ENCODE data around the gene TMEM100.

Gene TMEM100

DNA sequence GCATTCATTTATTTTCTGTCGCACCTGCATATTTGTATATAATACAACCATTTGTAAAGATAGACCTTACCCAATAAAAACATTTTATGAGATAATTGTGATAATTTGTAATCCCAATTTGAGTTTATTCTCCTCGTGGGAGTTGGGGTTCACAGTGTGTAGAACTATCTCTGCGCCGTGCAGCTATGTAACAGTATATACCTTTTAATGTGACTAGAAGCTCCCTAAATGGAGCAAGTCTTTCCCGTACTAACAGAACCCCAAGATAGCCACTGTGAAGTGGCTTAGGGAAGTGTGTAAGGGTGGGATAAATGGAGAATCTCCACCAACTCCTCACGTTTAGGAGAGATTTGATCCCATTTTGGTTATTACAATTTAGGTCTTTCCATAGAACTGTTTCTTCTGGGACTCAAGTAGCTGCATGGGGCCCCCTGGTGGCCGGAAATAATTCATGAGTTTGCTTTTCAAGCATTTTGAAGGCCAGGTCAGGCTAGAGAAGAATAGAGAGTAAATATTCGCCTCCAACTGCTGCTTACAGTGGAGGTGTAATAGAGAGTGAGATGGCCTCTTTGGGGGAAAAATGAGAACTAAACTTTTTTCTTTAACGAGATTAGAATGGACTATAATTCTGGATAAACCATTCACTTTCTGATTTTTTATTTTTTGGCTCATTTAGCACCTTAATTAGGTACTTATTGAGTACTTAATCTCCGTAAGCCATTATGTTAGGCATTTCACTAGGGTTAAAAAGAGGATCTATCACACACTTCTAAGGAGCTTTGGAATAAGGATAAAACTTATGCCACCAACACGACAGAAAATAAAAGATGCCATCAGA, 4.5 kb downstream of the TMEM100 start:
- DNase-seq, result peak; percentile 7

DNA sequence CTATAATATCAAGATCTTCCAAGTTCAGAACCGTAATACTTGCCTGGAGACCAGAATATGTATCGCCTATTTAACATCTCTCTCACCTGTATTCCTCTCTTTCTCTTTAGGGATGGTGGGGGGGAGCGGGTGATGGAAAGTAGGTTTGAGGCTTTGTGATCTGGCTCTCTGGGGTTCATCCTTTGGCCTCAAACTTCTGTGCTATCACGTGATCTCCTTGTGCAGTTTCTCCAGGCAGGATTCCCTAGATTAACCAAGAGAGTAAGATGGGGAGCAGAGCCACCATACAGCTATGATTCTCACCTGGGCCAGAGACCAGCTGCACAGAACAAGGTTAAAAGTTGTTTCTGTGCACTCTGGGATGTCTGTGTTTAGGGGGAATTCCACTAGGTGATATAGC, 5.2 kb downstream of the TMEM100 start:
- no peak for DNase-seq

DNA sequence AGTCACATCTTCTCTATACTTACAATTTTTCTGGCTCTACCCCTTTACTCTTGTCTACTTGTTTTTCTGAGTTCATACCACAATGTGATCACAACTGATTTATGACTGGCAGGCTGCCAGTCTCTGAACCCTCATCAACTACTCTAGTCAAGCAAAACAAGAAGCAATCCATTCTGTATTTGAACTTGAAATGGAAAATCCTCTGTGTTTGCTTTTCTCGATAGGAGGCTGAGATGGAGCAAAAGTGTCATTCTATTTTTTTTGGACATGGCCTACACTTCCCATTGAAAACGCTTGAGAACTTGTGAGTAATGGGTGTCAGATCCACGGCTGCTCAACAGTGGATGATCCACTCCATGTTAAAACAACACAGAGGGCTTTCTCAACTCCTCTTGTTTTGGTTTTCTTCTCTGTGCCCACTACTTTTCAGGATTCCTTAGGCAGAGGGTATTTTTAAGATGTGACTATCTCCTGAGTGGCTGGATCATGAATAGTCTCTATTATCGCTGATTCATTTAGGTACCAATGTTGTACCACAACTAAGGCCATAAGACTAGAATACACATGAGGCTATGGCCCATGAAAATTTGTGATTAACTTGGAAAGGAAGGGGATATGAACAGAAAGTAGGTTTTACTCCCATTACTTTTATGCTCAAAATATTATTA, 11.7 kb downstream of the TMEM100 start:
- DNase-seq, result no peak

DNA sequence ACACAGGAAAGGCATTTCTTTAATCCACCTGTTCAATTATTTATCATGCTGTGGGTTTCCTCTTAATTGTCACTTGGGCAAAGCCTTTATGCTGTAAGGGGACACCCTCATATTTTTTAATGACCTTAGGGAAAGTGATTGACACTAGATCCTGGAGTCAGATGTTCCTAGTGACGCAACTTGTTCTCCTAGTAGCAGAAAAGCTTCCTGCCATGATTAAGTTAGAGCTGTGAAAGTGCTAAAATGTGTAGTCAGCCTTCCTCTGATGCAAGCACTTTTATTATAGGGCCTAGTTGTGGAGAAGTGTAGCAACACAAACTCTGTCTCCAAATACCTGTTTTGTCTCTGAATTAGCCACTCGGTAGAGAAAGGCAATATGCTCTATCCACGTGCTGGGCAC, 12.3 kb downstream of the TMEM100 start:
- DNase-seq, result no peak

DNA sequence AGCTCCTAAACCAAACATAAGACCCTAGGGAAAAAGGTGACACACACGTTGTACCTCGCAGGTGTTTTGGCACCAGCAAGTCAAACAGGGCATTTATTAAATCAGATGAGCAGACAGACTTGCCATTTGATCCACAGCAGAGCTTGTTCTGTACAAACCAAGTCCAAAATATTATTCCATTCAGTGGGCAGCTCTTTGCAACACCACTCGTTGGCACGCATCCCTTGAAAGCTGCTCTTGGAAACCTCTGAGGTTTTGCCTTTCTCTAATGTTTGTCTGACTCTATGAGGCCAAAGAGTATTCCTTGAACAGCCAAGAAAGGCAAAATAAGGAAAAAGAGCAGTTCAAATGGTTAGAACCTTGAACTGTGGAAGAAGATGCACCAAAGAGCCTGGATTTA, 12.7 kb downstream of the TMEM100 start:
- DNase-seq, result no peak

DNA sequence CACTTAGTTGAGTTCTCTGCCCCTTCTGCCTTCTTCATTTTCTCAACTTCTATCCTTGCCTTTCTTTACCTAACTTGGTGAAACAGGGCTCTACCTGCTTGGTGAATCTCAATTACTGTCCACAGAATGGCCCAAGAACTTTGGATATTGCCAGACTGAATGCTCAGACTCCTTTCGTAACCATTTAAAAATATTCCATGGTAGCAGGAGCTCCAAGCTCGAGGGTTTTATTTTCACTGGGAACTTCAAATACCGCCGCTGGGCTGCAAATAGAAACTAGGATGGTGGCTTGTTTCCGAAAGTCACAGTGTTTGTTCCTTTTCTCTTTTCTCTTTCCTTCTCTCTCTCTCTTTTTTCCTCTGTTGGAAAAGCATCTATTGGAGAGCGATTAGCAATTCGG, 13.2 kb downstream of the TMEM100 start:
- no peak for DNase-seq

DNA sequence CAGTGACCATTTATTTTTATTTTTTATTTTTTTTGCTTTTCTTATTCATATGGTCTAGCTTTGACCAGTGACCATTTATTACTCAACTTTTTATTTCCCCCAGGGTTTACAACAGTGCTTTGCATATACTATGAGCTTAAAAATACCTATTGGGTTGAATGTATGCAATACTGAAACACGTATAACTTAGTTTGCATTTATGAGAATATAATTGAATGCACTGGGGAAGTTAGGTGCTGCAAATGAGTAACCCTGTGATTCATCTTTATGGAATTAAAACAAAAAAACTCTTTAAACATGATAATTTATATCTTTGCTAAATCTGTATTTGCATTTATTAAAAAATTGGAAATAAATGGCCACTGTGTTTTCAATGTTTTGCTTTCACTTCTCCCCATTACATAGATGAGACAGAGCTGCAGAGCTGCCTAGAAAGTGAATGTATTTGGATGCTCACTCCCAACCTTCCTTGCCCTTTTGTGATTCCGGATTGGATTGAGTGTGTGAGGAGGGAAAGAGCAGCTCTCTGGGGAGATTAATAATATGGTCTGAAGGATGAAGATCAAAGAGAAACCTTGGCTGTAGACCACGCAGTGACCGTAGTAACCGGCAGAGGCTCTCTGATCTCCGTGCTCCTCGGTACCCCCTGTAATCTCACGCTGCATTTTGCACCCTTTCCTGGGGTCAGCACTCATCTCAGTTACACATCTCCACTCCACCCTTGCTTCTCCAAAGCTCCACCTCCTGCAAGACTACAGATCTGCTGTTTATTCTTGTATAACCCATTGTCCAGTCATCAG, 14.3 kb downstream of the TMEM100 start:
- DNase-seq, result no peak

DNA sequence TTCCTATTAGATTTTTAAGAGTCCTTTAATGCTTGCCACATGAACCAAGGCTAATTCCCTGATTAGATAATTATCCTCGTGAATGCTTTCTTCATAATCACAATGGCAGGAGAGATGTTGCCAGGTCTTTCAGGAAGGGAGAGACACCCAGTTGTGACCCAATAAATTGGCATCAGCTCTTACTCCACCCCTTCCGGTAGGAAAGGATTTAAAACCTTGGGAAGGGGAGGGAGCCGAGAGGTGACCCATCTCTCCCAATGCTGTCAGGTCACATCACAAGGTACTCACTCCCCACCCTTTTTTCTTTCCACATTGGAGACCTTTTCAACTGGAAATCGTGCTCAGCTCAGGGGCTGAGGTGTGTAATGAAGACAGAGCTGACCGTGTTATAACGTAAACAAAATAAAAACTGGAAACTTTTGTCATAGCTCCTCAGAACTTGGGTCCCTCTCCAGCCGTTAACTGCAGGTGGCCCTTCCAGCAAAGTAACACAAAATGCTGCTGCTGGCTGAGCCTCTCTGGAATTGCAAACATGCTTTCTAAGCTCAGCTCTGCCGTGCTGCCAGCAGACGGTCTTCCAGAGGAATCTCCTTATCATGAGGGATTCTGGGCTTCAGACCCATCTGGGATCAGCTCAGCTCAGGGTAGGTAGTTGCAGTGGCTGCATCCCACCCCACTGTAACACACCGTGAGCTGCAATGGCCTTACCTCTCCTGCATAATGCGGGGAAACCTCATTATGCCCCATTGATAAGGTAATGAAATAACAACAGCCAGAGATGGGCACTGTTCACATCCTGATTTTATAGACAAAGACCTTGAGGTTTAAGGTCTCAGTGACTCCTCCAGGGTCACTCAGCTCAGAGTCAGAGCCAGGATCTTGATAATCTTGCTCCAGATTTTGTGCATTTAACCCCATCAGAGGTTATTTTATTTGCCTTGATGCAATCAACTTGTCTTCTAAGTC, 15.6 kb downstream of the TMEM100 start:
- no peak for DNase-seq

DNA sequence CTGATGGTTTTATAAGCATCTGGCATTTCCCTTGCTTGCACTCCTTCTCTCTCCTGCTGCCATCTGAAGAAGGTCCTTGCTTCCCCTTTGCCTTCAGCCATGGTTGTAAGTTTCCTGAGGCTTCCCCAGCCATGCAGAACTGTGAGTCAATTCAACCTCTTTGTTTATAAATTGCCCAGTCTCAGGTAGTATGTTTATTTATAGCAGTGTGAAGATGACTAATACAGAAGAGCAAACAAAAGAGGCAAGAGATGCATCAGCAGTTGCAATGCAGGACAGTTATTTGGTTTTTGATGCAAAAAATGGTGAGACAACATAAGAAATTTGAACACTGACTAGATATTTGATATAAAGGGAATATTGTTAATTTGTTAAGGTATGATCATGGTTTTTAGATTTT, 16.8 kb downstream of the TMEM100 start:
- DNase-seq, result no peak

DNA sequence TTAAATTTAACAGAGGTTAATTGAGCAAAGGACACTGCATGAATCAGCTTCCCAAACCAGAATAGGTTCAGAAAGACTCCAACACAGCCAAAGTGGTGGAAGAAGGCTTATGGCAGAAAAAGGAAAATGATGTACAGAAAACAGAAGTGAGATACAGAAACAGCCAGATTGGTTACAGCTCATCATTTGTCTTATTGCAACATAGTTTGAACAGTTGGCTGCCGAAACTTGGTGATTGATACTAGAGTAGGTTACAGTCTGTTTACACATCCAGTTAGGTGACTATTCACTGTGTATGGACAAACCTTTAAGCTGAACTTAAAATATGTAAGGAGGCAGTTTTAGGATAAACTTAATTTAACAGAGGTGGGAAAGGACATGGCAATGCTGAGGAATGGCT, 18.3 kb downstream of the TMEM100 start:
- DNase-seq, result no peak

DNA sequence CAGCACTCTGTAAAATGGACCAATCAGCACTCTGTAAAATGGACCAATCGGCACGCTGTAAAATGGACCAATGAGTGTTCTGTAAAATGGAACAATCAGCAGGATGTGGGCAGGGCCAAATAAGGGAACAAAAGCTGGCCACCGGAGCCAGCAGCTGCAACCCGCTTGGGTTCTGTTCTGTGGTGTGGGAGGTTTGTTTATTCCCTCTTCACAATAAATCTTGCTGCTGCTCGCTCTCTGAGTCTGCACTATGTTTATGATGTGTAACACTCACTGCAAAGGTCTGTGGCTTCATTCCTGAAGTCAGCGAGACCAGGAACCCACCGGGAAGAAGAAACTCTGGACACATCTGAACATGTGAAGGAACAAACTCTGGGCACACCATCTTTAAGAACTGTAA, 20.5 kb downstream of the TMEM100 start:
- no peak for DNase-seq

DNA sequence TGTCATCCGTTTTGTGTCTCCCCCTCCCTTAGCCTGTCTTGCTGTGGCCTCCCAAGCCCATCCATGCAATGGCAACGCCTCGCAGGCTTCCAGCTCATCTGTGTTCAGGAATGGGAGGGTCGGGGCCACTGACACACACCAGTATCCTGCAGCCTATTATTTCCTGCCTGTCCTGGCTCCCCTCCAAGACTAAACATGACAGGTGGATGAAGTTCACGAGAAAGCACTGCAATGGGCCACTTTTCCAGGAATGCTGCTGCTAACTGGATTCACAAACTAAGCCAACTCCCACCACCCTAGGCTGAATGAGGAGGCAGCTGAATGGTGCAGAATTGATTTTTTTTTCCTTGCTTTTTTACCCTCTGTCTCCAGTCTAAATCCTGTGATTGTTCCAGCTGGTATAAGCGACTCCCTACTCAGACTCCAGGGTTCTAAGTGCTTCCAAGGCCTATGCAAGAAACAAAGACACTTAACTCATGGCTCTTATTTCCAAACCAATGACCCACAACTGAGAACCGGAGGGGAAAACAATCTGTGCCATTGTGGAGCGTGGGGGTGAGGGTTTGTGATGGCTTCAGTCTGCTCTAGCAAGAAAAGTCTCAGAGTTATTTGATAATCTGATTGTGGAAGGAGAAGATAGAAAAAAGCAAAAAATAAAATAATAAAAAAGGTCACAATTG, 23.3 kb downstream of the TMEM100 start:
- DNase-seq, result peak; percentile 30

DNA sequence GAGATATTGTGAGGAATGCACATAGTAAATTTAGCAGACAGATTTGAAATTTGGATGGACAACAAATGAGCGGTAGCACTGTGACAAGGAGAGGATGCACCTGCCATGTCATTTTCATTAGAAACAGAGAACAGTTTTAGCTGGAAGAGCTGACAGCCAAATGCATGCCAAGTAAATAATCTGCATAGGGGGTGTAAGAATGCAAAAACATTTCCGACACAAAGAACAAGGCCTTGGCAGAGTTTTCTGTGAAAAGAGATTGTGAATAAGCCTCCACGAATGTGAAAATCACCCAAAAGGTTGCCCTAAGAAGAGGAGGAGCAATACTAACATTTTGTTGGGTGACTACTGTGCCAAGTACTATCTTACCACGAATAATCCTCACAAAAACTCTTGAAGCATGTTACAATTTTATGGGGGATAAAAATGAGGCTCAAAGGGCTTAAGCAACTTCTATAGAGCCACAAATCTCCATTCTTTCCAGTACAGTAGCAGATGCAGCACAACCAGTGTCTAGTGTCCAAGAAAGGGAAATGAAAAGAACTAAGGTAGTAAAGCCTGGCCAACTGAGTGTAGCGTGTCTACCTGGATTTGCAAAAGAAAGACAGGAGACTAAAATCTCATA, 28.3 kb downstream of the TMEM100 start:
- DNase-seq, result no peak

DNA sequence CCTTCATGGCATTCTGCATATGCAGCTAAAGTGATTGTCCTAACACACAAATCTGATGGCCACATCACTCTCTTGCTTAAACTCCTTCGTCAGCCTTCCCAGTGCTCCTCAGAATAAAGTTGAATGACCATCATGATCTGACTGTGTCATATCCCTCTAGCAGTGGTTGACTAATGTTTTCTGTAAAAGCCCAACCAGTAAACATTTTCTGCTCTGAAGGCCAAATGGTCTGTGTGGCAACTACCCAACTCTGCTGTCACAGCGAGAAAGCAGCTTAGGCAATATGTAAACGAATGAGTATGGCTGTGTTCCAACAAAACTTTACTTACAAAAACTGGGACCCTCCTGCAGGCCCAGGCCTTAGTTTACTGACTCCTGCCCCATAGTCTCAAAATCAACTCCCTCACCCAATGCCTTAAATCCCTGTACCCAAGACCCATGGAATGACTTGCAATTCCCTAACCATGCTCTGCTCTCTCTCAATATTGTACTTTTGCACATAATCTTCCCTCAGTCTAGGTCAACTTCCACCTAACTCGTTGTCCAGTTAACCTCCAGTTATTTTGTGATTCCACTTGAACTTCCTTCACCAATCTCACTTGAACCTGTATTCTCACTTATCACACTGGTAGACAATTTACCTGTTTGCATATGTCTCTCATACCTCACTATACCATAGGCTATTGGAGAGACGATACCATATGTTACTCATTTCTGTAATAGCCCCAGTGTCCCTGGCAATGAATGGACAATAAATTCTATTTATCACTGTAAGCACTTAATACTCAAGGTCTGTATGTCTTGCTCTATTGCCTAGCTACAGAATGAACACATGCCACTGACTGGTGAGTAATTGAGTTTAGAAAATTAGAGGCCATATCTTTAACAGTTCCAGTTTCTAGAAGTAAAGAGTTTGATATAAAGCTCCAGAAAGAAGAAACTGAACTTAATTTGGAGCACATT, 29.1 kb downstream of the TMEM100 start:
- no peak for DNase-seq

DNA sequence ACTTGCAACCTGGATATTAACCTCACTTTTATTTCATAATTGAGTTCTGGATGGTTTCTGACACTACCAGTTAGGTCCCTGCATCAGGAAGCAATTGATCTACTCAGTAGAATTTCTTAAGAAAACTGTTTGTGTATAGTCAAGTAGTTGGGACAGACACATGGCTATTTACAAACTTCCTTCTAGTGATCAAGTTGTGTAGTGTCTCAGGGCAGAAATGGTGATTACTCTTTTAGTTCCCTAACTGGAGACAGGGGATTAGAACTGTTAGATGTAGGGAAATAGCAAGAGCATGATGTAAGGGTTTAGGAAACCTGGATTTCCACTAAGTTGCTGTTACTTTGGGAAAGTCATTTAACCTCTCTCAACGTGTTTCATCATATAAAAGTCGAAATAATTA, 30.4 kb downstream of the TMEM100 start:
- no peak for DNase-seq

DNA sequence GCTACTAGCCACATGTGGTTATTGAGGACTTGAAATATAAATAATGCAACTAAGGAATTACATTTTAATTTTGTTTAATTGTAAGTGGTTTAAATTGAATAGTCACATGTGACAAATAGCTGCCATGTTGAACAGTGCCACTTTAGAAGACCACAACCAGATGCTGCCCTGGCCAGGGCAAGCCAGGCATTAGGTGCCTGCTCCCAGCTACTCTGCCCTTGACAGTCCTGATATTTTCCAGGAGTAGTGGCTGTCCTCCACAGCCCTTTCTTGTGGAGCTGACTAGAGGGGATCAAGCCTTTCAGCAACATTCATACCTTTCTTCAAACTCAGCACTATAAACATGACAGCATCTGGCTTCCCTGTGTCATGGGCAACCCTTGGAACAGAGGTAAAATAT, 31.0 kb downstream of the TMEM100 start:
- DNase-seq, result no peak

DNA sequence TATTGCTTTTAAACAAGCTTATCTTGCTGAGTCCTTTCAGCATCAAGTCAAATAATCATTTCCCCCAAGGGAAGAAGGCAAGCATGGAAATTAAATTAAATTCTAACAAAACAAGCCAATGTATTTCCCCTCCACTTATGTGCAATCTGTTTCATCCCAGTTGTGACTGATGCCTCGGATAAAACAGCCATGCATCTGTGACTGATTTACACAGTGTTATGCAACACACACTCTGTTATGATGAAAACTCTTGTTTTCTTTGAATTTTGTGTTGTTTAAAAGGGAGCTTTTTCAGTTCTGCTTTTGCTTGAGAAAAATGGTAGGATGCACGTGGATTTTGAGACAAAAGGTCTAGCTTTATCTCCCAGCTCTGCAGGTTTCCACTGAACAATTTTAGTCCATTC, 32.6 kb downstream of the TMEM100 start:
- DNase-seq, result no peak

DNA sequence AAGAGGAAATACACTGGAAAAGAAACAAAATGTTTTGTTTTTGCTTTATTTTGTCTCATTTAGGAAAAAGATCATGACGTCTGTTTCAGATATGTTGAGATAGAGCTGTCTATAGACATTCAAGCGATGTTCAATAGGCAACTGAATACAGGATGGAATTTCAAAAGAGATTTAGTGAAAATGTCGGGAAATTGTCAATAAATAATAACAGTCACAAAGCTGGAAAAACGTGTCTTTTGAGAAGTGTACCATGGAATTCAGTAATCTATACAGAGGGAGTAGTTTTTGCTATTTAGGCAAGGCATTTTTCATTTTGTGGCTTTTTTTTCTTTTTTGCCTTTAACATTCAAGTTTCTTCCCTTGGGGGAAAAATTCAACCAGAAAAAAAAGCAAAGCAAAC, 33.0 kb downstream of the TMEM100 start:
- DNase-seq, result no peak

DNA sequence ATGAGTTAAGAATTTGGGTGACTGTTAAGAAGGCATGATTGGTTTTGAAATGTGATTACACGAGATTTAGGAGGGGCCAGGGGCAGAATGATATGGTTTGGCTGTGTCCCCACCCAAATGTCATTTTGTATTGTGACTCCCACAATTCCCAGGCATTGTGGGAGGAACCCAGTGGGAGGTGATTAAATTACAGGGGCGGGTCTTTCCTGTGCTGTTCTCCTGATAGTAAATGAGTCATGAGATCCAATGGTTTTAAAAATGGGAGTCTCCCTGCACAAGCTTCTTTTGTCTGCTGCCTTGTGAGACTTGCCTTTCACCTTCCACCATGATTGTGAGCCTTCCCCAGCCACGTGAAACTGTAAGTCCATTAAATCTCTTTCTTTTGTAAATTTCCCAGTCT, 34.6 kb downstream of the TMEM100 start:
- no peak for DNase-seq

DNA sequence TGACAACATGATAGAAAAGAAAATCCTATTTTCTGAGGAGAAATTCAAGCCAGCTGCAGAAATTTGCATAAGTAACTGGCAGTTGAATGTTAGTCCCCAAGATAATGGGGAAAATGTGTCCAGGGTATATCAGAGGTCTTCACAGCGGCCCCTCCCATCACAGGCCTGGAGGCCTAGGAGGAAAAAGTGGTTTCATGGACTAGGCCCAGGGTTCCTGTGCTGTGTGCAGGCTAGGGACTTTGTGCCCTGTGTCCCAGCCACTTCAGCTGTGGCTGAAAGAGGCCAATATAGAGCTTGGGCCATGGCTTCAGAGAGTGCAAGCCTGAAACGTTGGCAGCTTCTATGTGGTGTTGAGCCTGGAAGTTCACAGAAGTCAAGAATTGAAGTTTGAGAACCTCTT, 35.6 kb downstream of the TMEM100 start:
- no peak for DNase-seq

Data from NCI-H187 treated with DMSO at 0.1 percent for 48 hours (cell line).